AML-193 (cell line): ENCODE data around the gene STARD13.

Experiments used
- DNase-seq, 2 experiments: peaks; one replicate each; lab custom pipeline; 2025; lab: John Stamatoyannopoulos, UW

Gene STARD13

GRCh38 chr13:33201659-33202058 lies 83.9 kb downstream of the STARD13 start:
- DNase-seq: no peak

DNA sequence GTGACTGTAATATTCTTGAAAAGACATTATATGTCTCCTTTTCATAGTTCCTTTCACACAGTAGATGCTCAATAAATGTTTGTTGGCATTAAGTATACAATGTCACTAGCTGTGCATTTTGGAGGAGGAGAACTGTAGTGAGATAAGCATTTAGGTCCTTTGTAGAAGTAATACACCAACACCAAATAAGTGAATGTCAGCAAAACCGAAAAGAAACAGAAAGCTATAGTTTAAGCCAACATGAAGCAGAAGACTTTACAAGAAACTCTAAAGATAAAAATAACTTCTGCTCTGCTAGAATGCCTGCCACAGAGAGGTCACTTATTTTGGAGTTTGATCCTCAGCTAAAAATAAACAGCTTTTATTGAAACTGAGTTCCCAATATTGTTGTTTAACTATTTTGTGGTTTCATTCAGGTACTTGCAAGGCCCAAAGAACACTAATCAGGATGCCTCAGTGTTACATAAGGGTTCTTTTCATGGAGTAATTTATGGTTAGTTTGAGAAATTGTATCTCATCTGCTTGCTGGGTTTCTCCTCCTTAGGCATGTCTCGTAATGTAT lies 86.2 kb downstream of the STARD13 start:
- no peak for DNase-seq

- no peak for DNase-seq
Observed at GRCh38 chr13:33197541-33197971, 88.0 kb downstream of the STARD13 start.

DNA sequence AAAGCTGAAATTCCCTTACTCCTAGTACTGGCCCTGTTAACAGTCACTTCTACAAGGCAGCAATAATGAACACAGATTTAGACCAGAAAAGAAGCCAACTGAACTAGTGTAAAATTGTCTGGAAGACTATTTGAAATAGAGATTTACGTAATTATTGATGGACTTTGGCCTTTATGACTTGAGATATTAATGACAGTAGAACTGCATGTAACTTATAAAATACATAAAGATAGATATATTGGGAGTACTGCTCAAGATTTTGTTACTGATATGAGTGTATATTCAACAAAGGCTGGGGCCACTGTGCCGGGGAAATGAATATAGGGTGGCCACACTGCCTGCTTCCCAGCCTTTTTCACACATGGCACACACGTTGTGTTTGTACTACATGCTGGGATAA lies 88.8 kb downstream of the STARD13 start:
- no peak for DNase-seq

- no peak for DNase-seq
Observed at GRCh38 chr13:33195693-33196464, 89.7 kb downstream of the STARD13 start.

DNA sequence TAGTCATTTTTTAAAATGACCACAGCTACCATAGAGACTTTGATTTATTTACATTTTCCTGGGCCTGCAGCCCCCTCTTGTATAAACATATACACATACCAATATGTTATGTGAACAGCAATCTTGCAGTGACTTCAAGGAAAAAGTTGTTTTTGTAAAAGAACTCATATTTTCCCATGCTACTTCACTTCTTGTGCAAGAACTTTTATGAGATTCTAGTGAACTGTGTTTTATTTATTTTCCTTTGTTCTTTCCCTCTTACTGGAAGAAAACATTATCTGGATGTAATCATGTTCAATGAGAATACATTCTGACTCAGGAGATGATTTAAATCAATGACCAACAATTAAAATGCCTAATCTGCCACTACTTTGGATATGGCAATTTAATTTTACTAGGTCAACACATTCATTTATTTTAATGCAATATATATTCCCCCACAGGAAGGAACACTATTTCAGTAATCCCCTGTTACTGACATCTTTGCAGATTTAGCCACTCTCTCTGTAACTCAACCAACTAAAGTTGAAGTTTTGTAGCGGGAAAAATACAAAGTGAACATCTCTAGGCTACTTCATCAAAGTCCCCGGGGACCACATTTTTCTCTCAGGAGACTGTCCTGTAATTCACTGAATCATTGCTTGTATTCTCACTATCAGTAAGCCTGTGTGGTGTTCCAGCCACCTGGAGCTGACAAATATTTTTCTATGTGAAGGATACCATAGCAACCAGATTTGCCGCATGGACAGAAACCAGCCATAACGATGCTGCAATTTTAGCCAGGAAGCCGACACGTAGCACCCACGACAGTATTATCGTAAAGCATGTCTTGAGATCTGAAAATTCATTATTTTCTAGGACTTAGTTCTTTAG lies 90.5 kb downstream of the STARD13 start:
- no peak for DNase-seq

- no peak for DNase-seq
Observed at GRCh38 chr13:33193428-33193974, 92.1 kb downstream of the STARD13 start.

DNA sequence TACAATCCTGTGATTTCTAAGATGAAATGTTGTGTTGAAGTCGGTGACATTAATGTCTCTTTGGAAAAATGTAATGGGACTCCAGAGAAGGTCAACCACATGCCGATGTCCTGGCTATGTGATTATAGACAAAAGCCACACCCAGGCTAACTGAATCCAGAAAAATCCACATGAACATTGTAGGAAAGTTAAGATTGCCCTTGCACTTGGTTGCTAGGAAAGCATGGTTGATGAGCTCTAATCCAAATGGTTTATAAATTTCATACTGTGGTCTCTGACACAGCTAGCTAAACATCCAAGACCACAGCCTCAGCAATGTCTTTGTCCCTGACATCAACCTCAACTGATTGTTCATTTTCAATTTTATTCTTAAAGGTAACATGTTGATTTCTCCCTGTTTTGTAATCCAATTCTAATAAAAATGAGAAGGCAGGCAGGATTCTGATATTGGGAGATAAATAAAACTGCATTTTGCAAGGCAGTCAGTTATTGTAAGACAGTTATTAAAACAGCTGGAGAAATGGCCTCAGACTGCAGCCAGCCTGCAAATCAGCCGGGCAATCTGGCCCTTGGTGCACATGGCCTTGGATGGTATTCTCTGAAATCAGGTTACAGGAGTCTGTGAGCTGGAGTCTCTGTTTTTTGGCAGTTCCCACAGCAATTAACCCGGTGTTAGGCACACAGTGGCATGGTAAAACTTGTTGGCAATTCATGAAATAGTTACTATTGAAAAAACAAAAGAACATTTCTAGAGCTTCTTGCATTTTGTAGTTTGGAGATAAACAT lies 93.9 kb downstream of the STARD13 start:
- DNase-seq: no peak

GRCh38 chr13:33189470-33189869 lies 96.1 kb downstream of the STARD13 start:
- DNase-seq: no peak

DNA sequence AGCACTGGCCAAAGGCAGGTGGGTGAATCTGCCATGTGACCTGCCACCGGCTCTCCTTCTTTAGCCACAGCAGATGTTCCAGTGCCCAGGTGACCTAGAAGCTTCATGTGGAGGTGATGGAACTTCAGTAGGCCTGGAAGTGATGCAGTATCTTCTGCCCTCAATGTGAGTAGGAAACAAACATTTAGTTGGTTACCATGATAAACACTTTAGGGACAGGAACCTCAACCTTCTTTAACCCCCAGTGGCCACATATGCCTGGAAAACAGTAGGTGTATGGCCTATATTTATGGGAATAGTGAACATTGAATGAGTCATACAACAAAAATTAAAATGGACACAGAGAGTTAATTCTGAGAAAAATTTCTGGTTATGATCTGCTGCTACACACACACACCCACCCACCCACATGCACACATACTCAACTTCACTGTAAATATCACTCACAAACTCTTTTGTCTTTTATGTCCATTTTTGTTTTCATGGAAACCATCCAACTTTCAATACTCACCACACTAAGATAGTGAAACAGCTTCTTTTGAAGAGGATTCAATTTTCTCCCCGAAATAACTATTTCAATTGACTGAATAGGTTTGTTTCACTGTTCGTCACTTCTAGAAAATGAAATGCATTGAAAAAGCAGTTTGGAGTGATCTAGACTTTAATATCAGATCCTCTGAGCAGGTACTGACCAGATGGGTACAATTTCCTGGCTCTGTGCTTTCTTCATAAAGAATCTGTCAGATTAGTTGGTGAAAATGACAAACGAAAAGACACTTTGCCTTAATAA lies 97.3 kb downstream of the STARD13 start:
- no peak for DNase-seq

DNA sequence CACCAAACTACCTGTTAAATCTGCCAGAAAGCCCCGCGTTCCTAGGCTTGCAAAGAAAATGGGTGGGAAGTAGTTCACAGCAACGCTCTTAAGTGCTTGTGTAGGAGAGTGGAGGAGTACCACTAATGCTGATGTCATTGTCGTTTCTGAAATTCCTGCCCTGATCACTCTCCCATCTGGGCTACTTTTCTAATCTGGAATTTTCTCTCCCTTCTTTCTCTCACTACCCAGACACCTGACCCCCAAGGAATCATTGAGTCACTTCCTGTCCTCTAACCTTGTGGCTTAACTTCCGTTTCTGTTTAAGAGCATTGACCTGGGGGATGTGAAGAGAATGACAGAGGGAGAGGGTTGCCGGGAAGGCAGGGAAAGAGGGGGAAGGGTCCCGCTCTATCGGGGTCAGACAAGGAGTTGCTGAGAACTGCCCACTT lies 98.7 kb downstream of the STARD13 start:
- no peak for DNase-seq

DNA sequence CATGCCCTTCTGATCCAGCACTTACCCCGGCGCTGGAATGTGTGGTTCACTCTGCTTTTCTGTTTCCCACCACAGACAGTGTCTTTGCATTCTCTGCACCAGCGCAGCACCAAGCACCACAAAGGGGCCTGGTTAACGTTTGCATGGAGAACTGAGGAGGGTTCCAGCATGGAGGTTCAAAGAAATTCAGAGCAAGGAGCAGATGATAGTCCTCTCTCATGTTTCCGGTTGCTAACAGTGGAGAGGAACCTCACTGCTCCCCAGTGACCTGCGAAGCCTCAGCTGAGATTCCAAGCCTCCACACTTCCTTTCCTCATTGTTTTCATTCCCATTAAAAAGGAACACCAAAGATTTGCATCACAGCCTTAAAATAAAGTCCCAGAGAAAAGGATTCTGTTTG lies 99.7 kb downstream of the STARD13 start:
- DNase-seq: no peak

- no peak for DNase-seq
Observed at GRCh38 chr13:33184530-33184929, 101.0 kb downstream of the STARD13 start.

DNA sequence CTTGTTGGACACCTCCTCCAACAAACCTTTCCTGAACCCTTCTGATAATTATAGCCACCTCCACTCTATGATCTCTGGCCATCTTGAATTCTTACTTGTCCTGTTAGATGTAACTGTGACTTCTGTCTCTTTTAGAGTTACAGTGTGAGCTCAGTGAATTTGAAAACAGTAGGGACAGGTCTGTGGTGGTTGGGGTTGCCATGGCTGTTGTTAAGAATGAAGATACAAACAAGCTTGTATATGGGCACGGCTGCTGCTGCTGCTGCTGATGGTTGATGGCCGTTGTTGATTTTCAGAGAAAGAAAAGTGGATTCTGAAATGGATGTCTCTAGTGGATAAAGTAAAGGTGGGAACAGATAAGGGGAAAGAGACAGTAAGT lies 101.5 kb downstream of the STARD13 start:
- no peak for DNase-seq

- DNase-seq: no peak
Observed at GRCh38 chr13:33183431-33184111, 102.0 kb downstream of the STARD13 start.

GRCh38 chr13:33182729-33183128 lies 102.8 kb downstream of the STARD13 start:
- DNase-seq: no peak

DNA sequence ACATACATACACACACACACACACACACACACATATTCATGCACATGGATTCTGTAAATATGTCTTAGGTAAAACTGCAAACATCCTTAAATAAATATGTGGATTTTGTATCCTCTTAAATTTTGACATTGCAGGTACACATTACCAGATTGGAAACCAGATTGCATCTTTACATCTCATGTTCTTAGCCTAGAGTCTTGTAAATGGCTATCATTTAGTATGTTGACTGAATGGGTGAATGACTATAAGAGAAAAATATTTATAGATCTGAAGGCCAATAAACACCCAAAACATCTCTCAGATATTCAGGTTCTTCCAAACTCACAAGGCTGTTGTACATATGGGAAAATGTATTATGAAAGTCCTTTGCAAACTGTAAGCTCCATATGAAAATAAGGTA lies 104.3 kb downstream of the STARD13 start:
- DNase-seq: no peak

DNA sequence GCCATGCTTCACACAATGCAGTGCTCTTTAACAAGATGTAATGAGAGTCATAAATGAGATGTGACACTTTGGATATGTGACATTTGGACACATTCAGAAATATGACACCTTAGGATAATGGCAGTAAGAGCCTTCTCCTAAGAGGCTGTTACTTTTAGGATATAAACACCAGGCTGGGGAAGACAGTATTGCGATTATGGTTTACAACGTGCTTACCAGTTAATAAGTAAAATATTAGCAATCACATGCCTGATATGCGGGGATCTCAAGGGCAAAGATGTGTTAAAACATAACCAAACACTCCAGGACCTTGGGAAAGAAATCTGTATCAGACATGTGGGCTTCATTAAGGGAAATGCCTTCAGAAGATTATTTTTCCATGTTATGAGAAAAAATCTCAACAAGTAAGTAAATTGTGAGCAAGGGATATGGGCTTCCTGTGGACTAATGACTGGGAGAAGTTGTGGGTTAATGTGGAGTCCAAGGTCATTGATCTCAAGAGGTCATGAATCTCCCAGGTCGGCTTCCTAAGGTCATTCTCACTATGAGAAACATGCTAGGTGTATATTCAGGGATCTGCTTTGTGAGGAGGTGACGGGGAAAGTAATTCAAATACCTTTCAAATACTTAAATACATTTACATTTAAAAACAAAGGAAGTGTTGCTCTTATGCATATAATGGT lies 105.3 kb downstream of the STARD13 start:
- no peak for DNase-seq

- DNase-seq: no peak
Observed at GRCh38 chr13:33179463-33179862, 106.1 kb downstream of the STARD13 start.
